ENCODE data around the gene KRT84.

The KRT84 gene

GRCh38 chr12:52385226-52385702 lies at the start of gene KRT84:
Gene KRT84 (minus strand): TSS chr12:52385652. CDS start chr12:52385585, 67 bp downstream.
- no peak for DNase-seq

- DNase-seq = no peak
Measured at GRCh38 chr12:52434760-52435530, 49.5 kb upstream of the KRT84 start.

GRCh38 chr12:52434081-52434733 lies 48.8 kb upstream of the KRT84 start, which contains the start of gene KRT75:
Gene KRT75 (minus strand): TSS chr12:52434371. CDS start chr12:52434304, 67 bp downstream.
- DNase-seq = no peak

- no peak for DNase-seq
Measured at GRCh38 chr12:52433501-52434080, 48.1 kb upstream of the KRT84 start.

GRCh38 chr12:52432559-52433207 lies 47.2 kb upstream of the KRT84 start:
- no peak for DNase-seq

- DNase-seq = no peak
Measured at GRCh38 chr12:52428121-52428520, 42.7 kb upstream of the KRT84 start.

- no peak for DNase-seq
Measured at GRCh38 chr12:52427083-52427482, 41.6 kb upstream of the KRT84 start.

- DNase-seq = no peak
Measured at GRCh38 chr12:52426034-52426433, 40.6 kb upstream of the KRT84 start.

GRCh38 chr12:52425466-52425865 lies 40.0 kb upstream of the KRT84 start:
- no peak for DNase-seq

- DNase-seq = no peak
Measured at GRCh38 chr12:52423661-52424500, 38.4 kb upstream of the KRT84 start.

GRCh38 chr12:52423035-52423434 lies 37.6 kb upstream of the KRT84 start:
- DNase-seq = no peak

GRCh38 chr12:52419656-52420055 lies 34.2 kb upstream of the KRT84 start:
- no peak for DNase-seq

GRCh38 chr12:52418576-52419110 lies 33.2 kb upstream of the KRT84 start:
- DNase-seq = no peak

- no peak for DNase-seq
Measured at GRCh38 chr12:52417740-52418139, 32.3 kb upstream of the KRT84 start.

GRCh38 chr12:52416795-52417194 lies 31.3 kb upstream of the KRT84 start:
- no peak for DNase-seq

- no peak for DNase-seq
Measured at GRCh38 chr12:52415870-52416750, 30.7 kb upstream of the KRT84 start.

- no peak for DNase-seq
Measured at GRCh38 chr12:52414936-52415335, 29.5 kb upstream of the KRT84 start.

GRCh38 chr12:52413782-52414345 lies 28.4 kb upstream of the KRT84 start:
- DNase-seq = no peak

GRCh38 chr12:52413202-52413601 lies 27.8 kb upstream of the KRT84 start:
- no peak for DNase-seq

- no peak for DNase-seq
Measured at GRCh38 chr12:52411815-52412214, 26.4 kb upstream of the KRT84 start.

Measured in SHP77 treated with DMSO at 0.1 percent for 48 hours (cell line).